K562 (cell line): ENCODE results near the gene MITF. TPM values are rescaled to one million over a fixed set of nuclear protein-coding genes. Genes with fewer than 3 reads are reported as not detected.

ENCODE experiments used
- ATAC-seq: fragments of 200-7000 bp; cut with Tn5 transposase; 3 replicates; pipeline ENCODE4 v1.9.1; 2020; ENCODE audit warnings: moderate library complexity
- BruUV-seq: library from RNA; stranded (reverse); fragments of 400-500 nt; replicated peaks from 2 replicates; lab custom pipeline; 2021; lab: Mats Ljungman, UMichigan
- CTCF ChIA-PET: fragments of 300-600 bp; formaldehyde crosslinking; extraction: SDS; loops from one replicate; lab custom pipeline; 2021; ENCODE audit warnings: low intra/inter-chr PET ratio; lab: Yijun Ruan, JAX
- POLR2A ChIA-PET: fragments of 300-600, 350-650 bp; sonication (Branson Sonifier 250); formaldehyde crosslinking; extraction: SDS; loops from one replicate; lab custom pipeline; 2021; ENCODE audit warnings: antibody characterized with exemption, inconsistent platforms; lab: Yijun Ruan, JAX
- DNase-seq, 4 experiments: peaks; one replicate each; pipeline versions ENCODE4 v3.0.0 to v3.0.0-alpha.2; 2011 to 2018; ENCODE audit warnings: low spot score in 3 of 4, mixed read lengths in 3 of 4; ENCODE audit errors: extremely low read depth in 1 of 4
- FAIRE-seq: peaks from 2 replicates; lab custom pipeline; 2011; peaks lifted over from hg19 to GRCh38; lab: Jason Lieb, UNC
- H2AFZ ChIP-seq: 2 replicates; pipeline ENCODE4 v1.6.0; 2011; ENCODE audit warnings: low read depth, low read length, control low read depth, inconsistent platforms
- H3K27ac ChIP-seq: fragments of 200-600 bp; 3 replicates; pipeline ENCODE4 v1.8.0; 2011; ENCODE audit warnings: low read depth, mild to moderate bottlenecking, control low read depth, inconsistent platforms, low read length, moderate library complexity, mixed read lengths; ENCODE audit errors: extremely low read depth
- H3K27me3 ChIP-seq, 2 experiments: fragments of 300-600 bp in 1 of 2; 2 replicates in 1 of 2; 3 replicates in 1 of 2; pipeline versions ENCODE4 v1.6.0 to v1.8.0; 2011; ENCODE audit warnings: inconsistent platforms in 2 of 2, low read length in 2 of 2, mild to moderate bottlenecking in 1 of 2, mixed read lengths in 1 of 2, moderate library complexity in 1 of 2; ENCODE audit not compliant: control insufficient read depth in 2 of 2, insufficient read depth in 2 of 2
- H3K36me3 ChIP-seq: fragments of 300-600 bp; 3 replicates; pipeline ENCODE4 v1.8.0; 2011; ENCODE audit warnings: mild to moderate bottlenecking, low read length, inconsistent platforms; ENCODE audit not compliant: control insufficient read depth, insufficient read depth
- H3K4me1 ChIP-seq, 2 experiments: fragments of 200-600 bp in 1 of 2; replicated peaks in 1 of 2; 2 replicates in 1 of 2; 3 replicates in 1 of 2; pipeline versions ENCODE4 v1.5.1 to v1.8.0; 2011; ENCODE audit warnings: inconsistent platforms in 2 of 2, low read length in 2 of 2, mild to moderate bottlenecking in 1 of 2, mixed read lengths in 1 of 2, moderate library complexity in 1 of 2; ENCODE audit not compliant: control insufficient read depth in 2 of 2, insufficient read depth in 2 of 2
- H3K4me2 ChIP-seq: 2 replicates; pipeline ENCODE4 v1.6.1; 2011; ENCODE audit warnings: low read length, control low read depth, inconsistent platforms, mixed read lengths; ENCODE audit not compliant: insufficient read depth
- H3K4me3 ChIP-seq: fragments of 200-600 bp; sonication (generic), shearing (Covaris generic); 2 replicates; pipeline ENCODE4 v1.5.1; 2016; ENCODE audit warnings: control low read depth, inconsistent platforms
- H3K79me2 ChIP-seq: fragments of 200-600 bp; 3 replicates; pipeline ENCODE4 v1.8.0; 2011; ENCODE audit warnings: low read length, inconsistent platforms; ENCODE audit not compliant: control insufficient read depth, insufficient read depth
- H3K9ac ChIP-seq, 2 experiments: 2 replicates each; pipeline versions ENCODE4 v1.6.0 to v1.6.1; 2011; ENCODE audit warnings: low read depth in 2 of 2, low read length in 2 of 2, control low read depth in 1 of 2, inconsistent platforms in 1 of 2, mild to moderate bottlenecking in 1 of 2, mixed read lengths in 1 of 2; ENCODE audit not compliant: insufficient read depth in 1 of 2
- H3K9me1 ChIP-seq: one replicate; pipeline ENCODE4 v1.6.0; 2011; ENCODE audit warnings: inconsistent platforms, mild to moderate bottlenecking, low read length, moderate library complexity; ENCODE audit not compliant: control insufficient read depth, insufficient read depth
- H3K9me3 ChIP-seq: replicated peaks from 2 replicates; pipeline ENCODE4 v1.5.1; 2011; ENCODE audit warnings: low read depth, low read length, inconsistent platforms; ENCODE audit not compliant: control insufficient read depth, insufficient read depth
- H4K20me1 ChIP-seq: replicated peaks from 2 replicates; pipeline ENCODE4 v1.6.1; 2011; ENCODE audit warnings: low read length, inconsistent platforms, mixed read lengths; ENCODE audit not compliant: control insufficient read depth, insufficient read depth
- FOXK1 ChIP-seq: sonication (generic); formaldehyde crosslinking; IDR thresholded peaks from 2 replicates; pipeline ENCODE4 v1.8.0; 2022; ENCODE audit warnings: missing genetic modification reagents, mild to moderate bottlenecking, borderline replicate concordance
- HEY1 ChIP-seq: fragments of 250-450 bp; sonication (Bioruptor Pico); IDR thresholded peaks from 2 replicates; pipeline ENCODE4 v1.5.0; 2020; ENCODE audit warnings: mild to moderate bottlenecking, moderate library complexity, borderline replicate concordance
- KLF13 ChIP-seq: fragments of 450-650 bp; IDR thresholded peaks from 2 replicates; pipeline ENCODE4 v1.6.1; 2016; ENCODE audit warnings: missing genetic modification characterization, low read depth, mild to moderate bottlenecking, missing compliant biosample characterization, moderate library complexity, borderline replicate concordance
- NUFIP1 ChIP-seq: fragments of 450-650 bp; IDR thresholded peaks from 2 replicates; pipeline ENCODE4 v1.6.1; 2018; ENCODE audit not compliant: partially characterized antibody
- PPARD ChIP-seq: fragments of 250-450 bp; sonication (Bioruptor Pico); IDR thresholded peaks from 2 replicates; pipeline ENCODE4 v1.8.0; 2022; ENCODE audit warnings: inconsistent platforms, mild to moderate bottlenecking, moderate library complexity
- SLC30A9 ChIP-seq: fragments of 250-450 bp; sonication (Bioruptor Pico); IDR thresholded peaks from 2 replicates; pipeline ENCODE4 v1.8.0; 2022; ENCODE audit warnings: mild to moderate bottlenecking, moderate library complexity
- SRF ChIP-seq, 2 experiments: fragments of 250-450, 450-650 bp in 1 of 2; sonication (Bioruptor Pico) in 1 of 2; sonication (generic) in 1 of 2; formaldehyde crosslinking; IDR thresholded peaks; 2 replicates each; pipeline versions ENCODE4 v1.5.0 to v1.5.1; 2020 to 2022; ENCODE audit warnings: mild to moderate bottlenecking in 1 of 2, missing genetic modification reagents in 1 of 2
- ZNF175 ChIP-seq: fragments of 200-800 bp; sonication (Bioruptor generic); IDR thresholded peaks from 2 replicates; pipeline ENCODE4 v1.6.1; 2016; ENCODE audit warnings: low read depth, mild to moderate bottlenecking, missing genetic modification characterization, missing compliant biosample characterization
- ZNF347 ChIP-seq: fragments of 450-650 bp; formaldehyde crosslinking; IDR thresholded peaks from 2 replicates; pipeline ENCODE4 v1.4.0; 2020; ENCODE audit warnings: low read depth, mild to moderate bottlenecking, moderate library complexity
- ZNF444 ChIP-seq: fragments of 250-450 bp; sonication (Bioruptor Pico); IDR thresholded peaks from 2 replicates; pipeline ENCODE4 v1.4.0; 2020; ENCODE audit warnings: mild to moderate bottlenecking, moderate library complexity
- WGBS: fragments of 100-300 bp; shearing (Covaris generic); methylation state at CpG from one replicate; pipeline ENCODE4 v1.1.6; 2016; ENCODE audit warnings: low coverage, mixed read lengths; ENCODE audit not compliant: insufficient coverage; ENCODE audit errors: missing lambda C conversion rate; 5-methylcytosine and 5-hydroxymethylcytosine counted together
- in situ Hi-C: fragments of 300-500 bp; cut with MboI; formaldehyde crosslinking; loops from 4 replicates; pipeline ENCODE4 v1.15.0; 2018; ENCODE audit warnings: inconsistent platforms, mixed read lengths
- intact Hi-C: fragments of 100-400 bp; cut with micrococcal nuclease; formaldehyde crosslinking; loops from 2 replicates; pipeline ENCODE4 v1.14.2; 2022
- polyA plus RNA-seq, 8 experiments: library from polyadenylated mRNA; depleted of rRNA in 4 of 8; stranded (reverse) in 5 of 8; unstranded in 3 of 8; fragments of >200 nt; fragmentation: Nextera tagmentation in 2 of 8; fragmentation: Illumina TruSeq in 1 of 8; extraction: Ambion mirVana in 2 of 8; extraction: Trizol in 1 of 8; gene quantifications; 2 replicates each; pipeline versions ENCODE4 v1.2.1 to v1.2.3, GENCODE V29; 2011 to 2014; ENCODE audit warnings: inconsistent platforms in 1 of 8, missing spikeins in 1 of 8
- total RNA-seq, 7 experiments: library from RNA; depleted of rRNA in 6 of 7; stranded (reverse); fragments of >200 nt in 6 of 7; fragmentation: Illumina TruSeq in 2 of 7; extraction: Trizol in 2 of 7; gene quantifications; 2 replicates each; pipeline versions ENCODE4 v1.2.1 to v1.2.3, GENCODE V29; 2011 to 2021; ENCODE audit warnings: low replicate concordance in 1 of 7
- TF ChIP-seq, protein P1 (sequence below), 2 experiments: IDR thresholded peaks in 1 of 2; conservative IDR thresholded peaks in 1 of 2; 2 replicates each; pipeline ENCODE4 v1.6.1; 2016; ENCODE audit warnings: low read depth in 2 of 2, mild to moderate bottlenecking in 1 of 2, missing compliant biosample characterization in 1 of 2, missing genetic modification characterization in 1 of 2, moderate library complexity in 1 of 2

MITF gene
- total and polyA plus RNA-seq, 9 of the 15 experiments (the other 6 are each of a cell fraction or from before 2014, with no cell fraction given) = 5.6 to 14.9 (median 11.1) TPM

DNA sequence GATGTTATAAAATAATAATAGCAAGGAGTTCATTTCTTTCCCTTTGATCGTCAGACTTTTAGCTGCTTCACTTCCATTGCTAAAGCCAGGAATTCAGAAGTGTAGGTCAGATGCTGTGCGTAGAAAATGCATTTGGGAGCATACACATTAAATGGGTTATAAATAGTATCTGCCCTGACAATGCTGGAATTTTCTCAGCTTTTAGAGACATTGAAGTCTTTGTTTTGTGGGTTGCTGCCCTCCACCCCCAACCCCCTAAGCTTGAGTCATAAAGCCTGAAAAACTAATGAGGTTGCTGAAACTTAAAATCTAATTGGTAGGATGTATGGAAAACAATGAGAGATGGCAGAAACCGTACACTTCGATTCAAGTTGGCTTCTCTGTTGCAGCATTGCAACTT lies 81.9 kb downstream of the MITF start:
- Histone ChIP-seq H3K9me1 (no peaks in the 10 kb centered on the region), H4K20me1 (no peaks in the 10 kb centered on the region), H3K4me3 (no peak overlapping the region), H3K79me2 (peaks cover 17% of the 10 kb centered on the region; the same call in 2 of the 3 replicates), H3K27me3 (no peaks in the 10 kb centered on the region), H3K27ac (no peak overlapping the region), H3K9me3 (no peaks in the 10 kb centered on the region), H2AFZ (no peak overlapping the region), H3K4me2 (no peak overlapping the region), H3K36me3 (no peaks in the 10 kb centered on the region), H3K9ac (no peak overlapping the region), H3K4me1 (peaks cover 0 to 9% of the 10 kb centered on the region in 2 experiments; a peak in 2 of 5 replicates)
- in situ Hi-C loops = no loop called here
- no peak for DNase-seq
- ATAC-seq = no peak
- TF ChIP-seq, protein P1, sequence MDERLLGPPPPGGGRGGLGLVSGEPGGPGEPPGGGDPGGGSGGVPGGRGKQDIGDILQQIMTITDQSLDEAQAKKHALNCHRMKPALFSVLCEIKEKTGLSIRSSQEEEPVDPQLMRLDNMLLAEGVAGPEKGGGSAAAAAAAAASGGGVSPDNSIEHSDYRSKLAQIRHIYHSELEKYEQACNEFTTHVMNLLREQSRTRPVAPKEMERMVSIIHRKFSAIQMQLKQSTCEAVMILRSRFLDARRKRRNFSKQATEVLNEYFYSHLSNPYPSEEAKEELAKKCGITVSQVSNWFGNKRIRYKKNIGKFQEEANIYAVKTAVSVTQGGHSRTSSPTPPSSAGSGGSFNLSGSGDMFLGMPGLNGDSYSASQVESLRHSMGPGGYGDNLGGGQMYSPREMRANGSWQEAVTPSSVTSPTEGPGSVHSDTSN (CRISPR knock-in tag; IDR thresholded peaks at IDR 0.05; ENCODE audit: low read depth) = no peak
- TF ChIP-seq, protein P1 (tag; conservative IDR thresholded peaks at IDR 0.05; ENCODE audit: low read depth) = no peak
- intact Hi-C loops = no loop called here
- FAIRE-seq = no peak
- POLR2A ChIA-PET = no interaction called here
- no TSS peak for BruUV-seq
- CTCF ChIA-PET = no interaction called here
- WGBS = 75% methylated on average over 4 of the region's 4 CpGs

DNA sequence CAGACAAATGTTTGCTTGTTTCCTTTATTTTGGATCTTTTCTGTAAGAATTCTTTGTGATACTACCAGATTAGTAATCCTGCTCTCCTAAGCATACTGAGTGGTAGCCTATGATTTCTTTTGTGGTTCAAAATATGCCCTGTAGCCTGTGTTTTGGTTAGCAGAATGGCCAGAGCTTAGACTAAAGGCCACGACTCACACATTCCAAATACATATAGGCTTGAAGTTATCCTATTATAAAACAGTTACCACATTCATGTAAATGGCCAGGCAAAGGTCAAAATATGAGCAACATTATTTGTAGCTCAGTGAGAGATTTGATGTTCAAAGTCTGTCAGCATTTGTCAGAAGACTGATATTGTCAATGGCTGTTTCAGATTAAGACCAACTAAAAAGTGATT lies 84.5 kb downstream of the MITF start:
- Histone ChIP-seq H3K4me3 (no peak overlapping the region), H4K20me1 (no peaks in the 10 kb centered on the region), H3K9me1 (no peaks in the 10 kb centered on the region), H3K27ac (no peak overlapping the region), H3K4me2 (no peak overlapping the region), H3K36me3 (no peaks in the 10 kb centered on the region), H2AFZ (no peak overlapping the region), H3K9me3 (no peaks in the 10 kb centered on the region), H3K79me2 (peaks cover 11% of the 10 kb centered on the region; the same call in 2 of the 3 replicates), H3K27me3 (no peaks in the 10 kb centered on the region), H3K9ac (no peak overlapping the region), H3K4me1 (no peaks in the 10 kb centered on the region; a peak in 1 of 5 replicates)
- BruUV-seq = no TSS peak
- intact Hi-C loops = no loop called here
- TF ChIP-seq ZNF444 = no peak
- no peak for TF ChIP-seq PPARD (CRISPR knock-in tag)
- TF ChIP-seq ZNF175 (CRISPR knock-in tag) = no peak
- no peak for TF ChIP-seq SRF (CRISPR knock-in tag; IDR thresholded peaks at IDR 0.05)
- TF ChIP-seq KLF13 = no peak
- no peak for TF ChIP-seq NUFIP1
- TF ChIP-seq FOXK1 (CRISPR knock-in tag) = no peak
- TF ChIP-seq HEY1 (CRISPR knock-in tag) = no peak
- TF ChIP-seq SLC30A9 (CRISPR knock-in tag) = no peak
- no peak for TF ChIP-seq ZNF347 (CRISPR knock-in tag)
- in situ Hi-C loops = no loop called here
- FAIRE-seq = no peak
- no peak for DNase-seq
- ChIA-PET CTCF (no interaction called here), POLR2A (interaction anchor here (1.5 kb wide), 1 partner anchor 12 kb away, joined by 4 read pairs; no protein-coding TSS in a partner anchor)
- 40% methylated on average over 1 of the region's 1 CpG for WGBS
- no peak for ATAC-seq
